ENCODE measurements around the gene FLOT1. TPM values are rescaled to one million over a fixed set of nuclear protein-coding genes. Genes with fewer than 3 reads are reported as not detected.
A peak's percentile ranks its signal among the peaks of the same experiment; 100 is the strongest.

The FLOT1 gene
- total and polyA plus RNA-seq, 2 of the 13 experiments (the other 11 are each of a cell fraction or from before 2014, with no cell fraction given): 82.3 to 130 TPM

GRCh38 chr6:30782425-30783014, 40.0 kb upstream of the FLOT1 start (continued):
- TF ChIP-seq TBP (CRISPR knock-in tag; IDR thresholded peaks at IDR 0.05): no peak
- TF ChIP-seq MTA3 (CRISPR knock-in tag; IDR thresholded peaks at IDR 0.05): no peak
- TF ChIP-seq ZFP36 (IDR thresholded peaks at IDR 0.05; ENCODE audit: borderline replicate concordance, low read depth, low read length, partially characterized antibody): no peak
- TF ChIP-seq ZNF362 (CRISPR knock-in tag; IDR thresholded peaks at IDR 0.05; ENCODE audit: borderline replicate concordance): peak; percentile 70; the same call in 1 of the 2 replicates
- TF ChIP-seq FOSL1 (CRISPR knock-in tag; IDR thresholded peaks at IDR 0.05; ENCODE audit: borderline replicate concordance): no peak
- TF ChIP-seq SETDB1 (CRISPR knock-in tag; IDR thresholded peaks at IDR 0.05; ENCODE audit: borderline replicate concordance): no peak
- no peak for TF ChIP-seq REL (CRISPR knock-in tag; conservative IDR thresholded peaks at IDR 0.05)
- no peak for TF ChIP-seq ZNF136 (CRISPR knock-in tag; IDR thresholded peaks at IDR 0.05; ENCODE audit: low read depth)
- TF ChIP-seq ZHX2 (IDR thresholded peaks at IDR 0.05; ENCODE audit: low read depth): no peak
- no peak for TF ChIP-seq ZHX2 (CRISPR knock-in tag; IDR thresholded peaks at IDR 0.05; ENCODE audit: borderline replicate concordance)
- TF ChIP-seq ZNF414 (CRISPR knock-in tag; IDR thresholded peaks at IDR 0.05): no peak
- TF ChIP-seq CBX5 (CRISPR knock-in tag; IDR thresholded peaks at IDR 0.05; ENCODE audit: borderline replicate concordance): no peak
